Fibroblast of lung (primary cell): ENCODE results near the gene KRTAP19-8. TPM values are rescaled to one million over a fixed set of nuclear protein-coding genes. Genes with fewer than 3 reads are reported as not detected.

Experiments
- DNase-seq, 2 donors: peaks; one replicate each; pipeline versions ENCODE4 v3.0.0 to v3.0.0-alpha.2; 2010; ENCODE audit warnings: low read depth in 2 of 2
- H2AFZ ChIP-seq: 2 replicates; pipeline ENCODE4 v1.5.1; 2012; ENCODE audit warnings: low read length, control low read depth, inconsistent platforms
- H3K27ac ChIP-seq: 2 replicates; pipeline ENCODE4 v1.5.1; 2011; ENCODE audit warnings: low read length, control low read depth; ENCODE audit not compliant: insufficient read depth
- H3K27me3 ChIP-seq: 2 replicates; pipeline ENCODE4 v1.5.1; 2011; ENCODE audit warnings: mild to moderate bottlenecking, low read length; ENCODE audit not compliant: control insufficient read depth, insufficient read depth
- H3K36me3 ChIP-seq: 2 replicates; pipeline ENCODE4 v1.5.1; 2011; ENCODE audit warnings: low read length; ENCODE audit not compliant: control insufficient read depth, insufficient read depth
- H3K4me1 ChIP-seq: 2 replicates; pipeline ENCODE4 v1.5.1; 2011; ENCODE audit warnings: low read length; ENCODE audit not compliant: control insufficient read depth, insufficient read depth; ENCODE audit errors: extremely low read depth
- H3K4me2 ChIP-seq: 2 replicates; pipeline ENCODE4 v1.5.1; 2011; ENCODE audit warnings: low read length, control low read depth; ENCODE audit not compliant: insufficient read depth; ENCODE audit errors: extremely low read depth
- H3K4me3 ChIP-seq, 4 experiments: fragments of 200-600 bp in 1 of 4; sonication (generic) in 1 of 4; replicated peaks in 1 of 4; 2 replicates each; pipeline ENCODE4 v1.5.1; 2011 to 2016; ENCODE audit warnings: low read length in 4 of 4, low read depth in 3 of 4, mild to moderate bottlenecking in 3 of 4, control low read depth in 2 of 4, inconsistent platforms in 1 of 4, mixed read lengths in 1 of 4; ENCODE audit not compliant: insufficient read depth in 1 of 4; ENCODE audit errors: control extremely low read depth in 1 of 4
- H3K79me2 ChIP-seq: 2 replicates; pipeline ENCODE4 v1.5.1; 2012; ENCODE audit warnings: mild to moderate bottlenecking, low read length, inconsistent platforms; ENCODE audit not compliant: control insufficient read depth, insufficient read depth
- H3K9ac ChIP-seq: 2 replicates; pipeline ENCODE4 v1.5.1; 2011; ENCODE audit warnings: mild to moderate bottlenecking, low read length, control low read depth; ENCODE audit not compliant: insufficient read depth
- H3K9me3 ChIP-seq: 2 replicates; pipeline ENCODE4 v1.5.1; 2012; ENCODE audit warnings: low read depth, low read length; ENCODE audit not compliant: control insufficient read depth, insufficient read depth
- H4K20me1 ChIP-seq: 2 replicates; pipeline ENCODE4 v1.5.1; 2011; ENCODE audit warnings: low read length; ENCODE audit not compliant: control insufficient read depth, insufficient read depth; ENCODE audit errors: extremely low read depth
- CTCF ChIP-seq, 2 donors: IDR thresholded peaks in 1 of 2; conservative IDR thresholded peaks in 1 of 2; 1 replicate in 1 of 2; 2 replicates in 1 of 2; pipeline ENCODE4 v1.5.1; 2011 to 2012; ENCODE audit warnings: low read length in 2 of 2, control low read depth in 1 of 2, inconsistent platforms in 1 of 2, low read depth in 1 of 2, mild to moderate bottlenecking in 1 of 2
- EZH2 ChIP-seq: IDR thresholded peaks from 2 replicates; pipeline ENCODE4 v1.5.1; 2012; ENCODE audit warnings: low read length, control low read depth, mild to moderate bottlenecking; ENCODE audit errors: missing control alignments
- polyA minus RNA-seq: library from RNA; depleted of rRNA, polyadenylated mRNA; stranded (reverse); fragments of >200 nt; gene quantifications from 2 replicates; pipeline ENCODE4 v1.2.3, GENCODE V29; 2011; ENCODE audit warnings: low replicate concordance
- polyA plus RNA-seq, 2 donors: library from polyadenylated mRNA; depleted of rRNA in 1 of 2; stranded (reverse) in 1 of 2; unstranded in 1 of 2; fragments of >200 nt; gene quantifications; 2 replicates each; pipeline ENCODE4 v1.2.1, GENCODE V29; 2011 to 2012; ENCODE audit warnings: missing spikeins in 1 of 2
- total RNA-seq: library from RNA; depleted of rRNA; stranded (reverse); fragments of >200 nt; gene quantifications from 2 replicates; pipeline ENCODE4 v1.2.1, GENCODE V29; 2014

Gene KRTAP19-8
- total RNA-seq (not detected in 2 replicates), polyA plus RNA-seq (not detected in 2 replicates), polyA minus RNA-seq (not detected in 2 replicates)
- polyA plus RNA-seq (2012) = not detected in 2 replicates

- TF ChIP-seq CTCF (conservative IDR thresholded peaks at IDR 0.05 in 1 of 2, IDR thresholded peaks at IDR 0.05 in 1 of 2; ENCODE audit: low read depth in 1 of 2, low read length in 2 of 2) = no peak
- TF ChIP-seq EZH2 = no peak
- H3K27me3 ChIP-seq = no peaks in the 10 kb centered on the region
These were observed at the start of gene KRTAP19-8 for GRCh38 chr21:31038376-31038775. TSS of gene KRTAP19-8 (minus strand) at chr21:31038476. CDS start at chr21:31038443, 33 bp downstream.

GRCh38 chr21:31087639-31088473 lies 49.6 kb upstream of the KRTAP19-8 start:
- Histone ChIP-seq H2AFZ (no peak overlapping the region), H4K20me1 (no peaks in the 10 kb centered on the region), H3K4me1 (no peaks in the 10 kb centered on the region), H3K36me3 (no peaks in the 10 kb centered on the region), H3K27ac (no peak overlapping the region), H3K9ac (no peak overlapping the region), H3K79me2 (no peaks in the 10 kb centered on the region), H3K9me3 (no peaks in the 10 kb centered on the region), H3K27me3 (no peaks in the 10 kb centered on the region), H3K4me3 (no peak overlapping the region), H3K4me2 (no peak overlapping the region)
- DNase-seq = no peak
- no peak for TF ChIP-seq CTCF (conservative IDR thresholded peaks at IDR 0.05 in 1 of 2, IDR thresholded peaks at IDR 0.05 in 1 of 2; ENCODE audit: low read depth in 1 of 2, low read length in 2 of 2)
- no peak for TF ChIP-seq EZH2

More at GRCh38 chr21:31038376-31038775, at the start of gene KRTAP19-8:
- no peaks in the 10 kb centered on the region for H3K79me2 ChIP-seq
- H4K20me1 ChIP-seq = no peaks in the 10 kb centered on the region
- no peak within 1 kb of the TSS for H3K9ac ChIP-seq
- H3K4me2 ChIP-seq = no peak within 1 kb of the TSS
- no peak within 1 kb of the TSS for H2AFZ ChIP-seq
- no peak within 1 kb of the TSS for H3K4me3 ChIP-seq
- H3K4me1 ChIP-seq = no peaks in the 10 kb centered on the region
- no peak for DNase-seq
- H3K9me3 ChIP-seq = no peaks in the 10 kb centered on the region
- no peaks in the 10 kb centered on the region for H3K36me3 ChIP-seq
- H3K27ac ChIP-seq = no peak within 1 kb of the TSS

- no peaks in the 10 kb centered on the region for H3K27me3 ChIP-seq
- H3K4me1 ChIP-seq = no peaks in the 10 kb centered on the region
- no peak overlapping the region for H2AFZ ChIP-seq
- DNase-seq = no peak
- no peak overlapping the region for H3K27ac ChIP-seq
- H3K9ac ChIP-seq = no peak overlapping the region
- H4K20me1 ChIP-seq = no peaks in the 10 kb centered on the region
- H3K4me2 ChIP-seq = no peak overlapping the region
- no peaks in the 10 kb centered on the region for H3K9me3 ChIP-seq
- no peak overlapping the region for H3K4me3 ChIP-seq
- no peaks in the 10 kb centered on the region for H3K79me2 ChIP-seq
- TF ChIP-seq CTCF (conservative IDR thresholded peaks at IDR 0.05 in 1 of 2, IDR thresholded peaks at IDR 0.05 in 1 of 2; ENCODE audit: low read depth in 1 of 2, low read length in 2 of 2) = no peak
- H3K36me3 ChIP-seq = no peaks in the 10 kb centered on the region
These were observed 46.4 kb upstream of the KRTAP19-8 start for GRCh38 chr21:31084689-31085088.
